Right atrium auricular region (tissue), 2 donors: Measurements from ENCODE around the gene SHC4. TPM values are rescaled to one million over a fixed set of nuclear protein-coding genes. Genes with fewer than 3 reads are reported as not detected.

Experiments
- DNase-seq: peaks from one replicate; pipeline ENCODE4 v3.0.0-alpha.2; 2019; ENCODE audit warnings: low spot score
- H3K27ac ChIP-seq, 2 donors: fragments of 200-600 bp; sonication (generic); 1 replicate in 1 of 2; 2 replicates in 1 of 2; pipeline ENCODE4 v1.5.1; 2016 to 2019
- H3K27me3 ChIP-seq, 2 donors: fragments of 200-600 bp; sonication (generic); one replicate each; pipeline versions ENCODE4 v1.5.1 to v1.6.0; 2017 to 2019
- H3K36me3 ChIP-seq: fragments of 200-600 bp; sonication (generic); one replicate; pipeline ENCODE4 v1.5.1; 2016
- H3K4me1 ChIP-seq, 2 donors: fragments of 200-600 bp; sonication (generic); one replicate each; pipeline versions ENCODE4 v1.5.1 to v1.6.0; 2017 to 2019
- H3K4me3 ChIP-seq, 2 donors: fragments of 200-600 bp; sonication (generic); 1 replicate in 1 of 2; 2 replicates in 1 of 2; pipeline ENCODE4 v1.5.1; 2017 to 2019; ENCODE audit warnings: mild to moderate bottlenecking in 1 of 2, moderate library complexity in 1 of 2
- H3K9me3 ChIP-seq, 2 donors: fragments of 200-600 bp; sonication (generic); one replicate each; pipeline ENCODE4 v1.5.1; 2019
- CTCF ChIP-seq, 2 donors: fragments of 200-600 bp; sonication (generic); IDR thresholded peaks; one replicate each; pipeline ENCODE4 v1.5.1; 2019; ENCODE audit warnings: antibody characterized with exemption in 2 of 2
- total RNA-seq, 2 donors: library from RNA; depleted of rRNA; stranded (reverse); fragments of >200 nt; gene quantifications; one replicate each; pipeline ENCODE4 v1.1.0, GENCODE V29; 2016

Gene SHC4
- total RNA-seq, 2 donors from 2014 or later: 4.9 to 5.3 TPM

GRCh38 chr15:48814286-48814685, 149.4 kb downstream of the SHC4 start:
- no peaks in the 10 kb centered on the region for H3K36me3 ChIP-seq
- no peak overlapping the region for H3K27ac ChIP-seq
- H3K9me3 ChIP-seq: no peaks in the 10 kb centered on the region
- no peak overlapping the region for H3K4me3 ChIP-seq
- TF ChIP-seq CTCF (IDR thresholded peaks at IDR 0.05): no peak
- DNase-seq: no peak
- H3K27me3 ChIP-seq: no peaks in the 10 kb centered on the region
- peaks cover 0 to 14% of the 10 kb centered on the region in 2 donors for H3K4me1 ChIP-seq

GRCh38 chr15:48811325-48811958, 152.3 kb downstream of the SHC4 start:
- no peak for DNase-seq
- Histone ChIP-seq H3K27me3 (no peaks in the 10 kb centered on the region), H3K4me3 (peak overlapping the region; percentile 53 to 74), H3K4me1 (peaks cover 0 to 14% of the 10 kb centered on the region in 2 donors), H3K27ac (no peak overlapping the region), H3K36me3 (no peaks in the 10 kb centered on the region), H3K9me3 (no peaks in the 10 kb centered on the region)
- TF ChIP-seq CTCF (IDR thresholded peaks at IDR 0.05): no peak

- Histone ChIP-seq H3K27ac (peak within 1 kb of the TSS in 1 of 2 donors; percentile 24), H3K9me3 (no peaks in the 10 kb centered on the region), H3K27me3 (no peaks in the 10 kb centered on the region), H3K4me1 (peaks cover 0 to 19% of the 10 kb centered on the region in 2 donors), H3K36me3 (no peaks in the 10 kb centered on the region), H3K4me3 (peak within 1 kb of the TSS; percentile 53 to 74)
- DNase-seq: peak; percentile 97
- TF ChIP-seq CTCF (IDR thresholded peaks at IDR 0.05): no peak
Measured at GRCh38 chr15:48810414-48811324, 153.1 kb downstream of the SHC4 start, which contains the start of gene CEP152. Gene CEP152 (minus strand): TSS chr15:48811069. CDS start chr15:48805649, 5,420 bp downstream.

- no peak for TF ChIP-seq CTCF (IDR thresholded peaks at IDR 0.05)
- Histone ChIP-seq H3K4me3 (no peak overlapping the region), H3K4me1 (peaks cover 0 to 12% of the 10 kb centered on the region in 2 donors), H3K9me3 (no peaks in the 10 kb centered on the region), H3K27me3 (no peaks in the 10 kb centered on the region), H3K27ac (no peak overlapping the region), H3K36me3 (no peaks in the 10 kb centered on the region)
- no peak for DNase-seq
Measured at GRCh38 chr15:48806151-48806550, 157.6 kb downstream of the SHC4 start.

- H3K36me3 ChIP-seq: no peaks in the 10 kb centered on the region
- no peak overlapping the region for H3K27ac ChIP-seq
- H3K4me3 ChIP-seq: no peak overlapping the region
- no peaks in the 10 kb centered on the region for H3K27me3 ChIP-seq
- H3K4me1 ChIP-seq: peaks cover 0 to 12% of the 10 kb centered on the region in 2 donors
- H3K9me3 ChIP-seq: no peaks in the 10 kb centered on the region
- TF ChIP-seq CTCF (IDR thresholded peaks at IDR 0.05): no peak
- no peak for DNase-seq
Measured at GRCh38 chr15:48805591-48805990, 158.1 kb downstream of the SHC4 start.
